Gastrocnemius medialis (tissue), 4 donors: Measurements from ENCODE around the gene LACTBL1.

Experiments used
- POLR2A ChIP-seq, 2 donors: fragments of 450-650 bp; IDR thresholded peaks; one replicate each; pipeline ENCODE4 v1.6.1; 2017; ENCODE audit warnings: antibody characterized with exemption in 2 of 2, mild to moderate bottlenecking in 2 of 2, moderate library complexity in 2 of 2
- TF ChIP-seq, protein P1 (sequence below), 5 experiments: fragments of 450-650 bp in 3 of 5; fragments of 200-600 bp in 2 of 5; sonication (generic) in 2 of 5; IDR thresholded peaks in 4 of 5; conservative IDR thresholded peaks in 1 of 5; 1 replicate in 4 of 5; 2 replicates in 1 of 5; pipeline ENCODE4 v1.5.1; 2016 to 2019; ENCODE audit warnings: antibody characterized with exemption in 5 of 5, mild to moderate bottlenecking in 3 of 5, moderate library complexity in 3 of 5

DNA sequence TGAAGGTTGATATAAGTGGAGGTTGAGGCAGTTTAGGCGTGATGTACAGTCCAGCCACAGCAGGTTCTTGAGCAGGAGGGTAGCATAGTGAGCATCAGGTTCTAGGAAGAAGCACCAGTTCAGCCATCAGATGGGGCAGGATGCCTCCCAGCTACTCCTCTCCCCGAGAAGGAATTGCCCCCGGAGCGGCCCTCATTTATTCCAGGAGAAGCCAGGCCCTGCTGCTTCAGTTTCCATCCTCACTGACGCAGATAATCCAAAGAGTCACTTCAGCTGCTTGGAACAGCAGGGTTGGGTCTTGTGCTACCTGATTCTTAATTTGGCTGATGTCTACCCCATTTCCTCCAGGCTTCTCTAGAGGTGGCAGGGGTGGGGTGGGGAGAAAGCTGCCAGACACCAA lies 54.7 kb downstream of the LACTBL1 start:
- TF ChIP-seq POLR2A (IDR thresholded peaks at IDR 0.05): no peak
- TF ChIP-seq, protein P1, sequence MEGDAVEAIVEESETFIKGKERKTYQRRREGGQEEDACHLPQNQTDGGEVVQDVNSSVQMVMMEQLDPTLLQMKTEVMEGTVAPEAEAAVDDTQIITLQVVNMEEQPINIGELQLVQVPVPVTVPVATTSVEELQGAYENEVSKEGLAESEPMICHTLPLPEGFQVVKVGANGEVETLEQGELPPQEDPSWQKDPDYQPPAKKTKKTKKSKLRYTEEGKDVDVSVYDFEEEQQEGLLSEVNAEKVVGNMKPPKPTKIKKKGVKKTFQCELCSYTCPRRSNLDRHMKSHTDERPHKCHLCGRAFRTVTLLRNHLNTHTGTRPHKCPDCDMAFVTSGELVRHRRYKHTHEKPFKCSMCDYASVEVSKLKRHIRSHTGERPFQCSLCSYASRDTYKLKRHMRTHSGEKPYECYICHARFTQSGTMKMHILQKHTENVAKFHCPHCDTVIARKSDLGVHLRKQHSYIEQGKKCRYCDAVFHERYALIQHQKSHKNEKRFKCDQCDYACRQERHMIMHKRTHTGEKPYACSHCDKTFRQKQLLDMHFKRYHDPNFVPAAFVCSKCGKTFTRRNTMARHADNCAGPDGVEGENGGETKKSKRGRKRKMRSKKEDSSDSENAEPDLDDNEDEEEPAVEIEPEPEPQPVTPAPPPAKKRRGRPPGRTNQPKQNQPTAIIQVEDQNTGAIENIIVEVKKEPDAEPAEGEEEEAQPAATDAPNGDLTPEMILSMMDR (IDR thresholded peaks at IDR 0.05 in 4 of 5, conservative IDR thresholded peaks at IDR 0.05 in 1 of 5): no peak
